ENCODE data around the gene UBE2V1.
"Not testable (repeated sequence)": the region's sequence is repeated elsewhere in the genome, so short reads cannot be mapped to it uniquely, and the experiment has no call there.

Gene UBE2V1

GRCh38 chr20:50141811-50142561 lies 29.0 kb upstream of the UBE2V1 start:
- Histone ChIP-seq H3K4me1 (ENCODE audit: insufficient read depth, insufficient read length) (peaks cover 26% of the 10 kb centered on the region), H3K36me3 (ENCODE audit: insufficient read depth, insufficient read length, low read length) (peaks cover 77% of the 10 kb centered on the region), H3K9me3 (ENCODE audit: insufficient read depth, low read length) (no peaks in the 10 kb centered on the region), H3K27me3 (ENCODE audit: insufficient read depth, insufficient read length) (no peaks in the 10 kb centered on the region), H3K4me3 (ENCODE audit: insufficient read length, low read depth) (no peak overlapping the region), H3K9ac (ENCODE audit: insufficient read length, low read depth) (no peak overlapping the region)
- no peak for DNase-seq (ENCODE audit: low read depth, low spot score)
- no peak for TF ChIP-seq ZNF274 (IDR thresholded peaks at IDR 0.05; ENCODE audit: low read depth, low read length)
- TF ChIP-seq SUZ12 (IDR thresholded peaks at IDR 0.05; ENCODE audit: extremely low read depth, insufficient read depth, insufficient read length): no peak
- TF ChIP-seq YY1 (IDR thresholded peaks at IDR 0.05; ENCODE audit: insufficient read depth, insufficient read length): no peak

DNA sequence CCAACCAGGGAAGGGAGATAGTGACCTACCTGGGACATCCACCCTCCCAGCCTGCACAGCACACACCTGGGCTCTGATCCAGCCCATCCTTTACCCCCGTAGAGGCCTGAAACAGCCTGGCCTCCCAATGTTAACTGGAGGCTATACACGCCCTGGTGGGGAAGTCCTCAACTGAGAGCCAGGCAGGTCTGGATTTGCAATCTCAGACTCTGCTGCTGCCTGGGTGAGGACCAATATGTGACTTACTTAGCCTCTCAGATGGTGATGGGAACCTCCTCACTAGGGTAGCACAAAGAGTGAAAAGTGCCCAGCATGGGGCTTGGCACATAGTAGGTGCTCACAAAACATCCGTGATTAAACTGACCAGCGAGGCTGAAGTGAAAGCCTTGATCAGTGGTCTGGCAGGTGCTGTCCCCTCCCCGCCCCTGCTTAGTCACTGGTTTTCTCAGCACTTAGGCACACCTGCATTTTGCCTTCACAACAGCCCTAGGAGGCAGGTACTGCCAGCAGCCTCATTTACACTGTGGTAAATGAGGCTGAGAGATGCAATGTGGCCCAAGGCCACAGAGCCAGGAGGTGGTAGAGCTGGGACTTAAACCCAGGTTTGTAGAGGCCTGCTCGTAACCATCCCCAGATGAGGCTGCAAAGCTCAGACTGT lies 28.2 kb upstream of the UBE2V1 start:
- no peaks in the 10 kb centered on the region for H3K9me3 ChIP-seq (ENCODE audit: insufficient read depth, low read length)
- H3K27me3 ChIP-seq (ENCODE audit: insufficient read depth, insufficient read length): no peaks in the 10 kb centered on the region
- H3K9ac ChIP-seq (ENCODE audit: insufficient read length, low read depth): no peak overlapping the region
- peaks cover 24% of the 10 kb centered on the region for H3K4me1 ChIP-seq (ENCODE audit: insufficient read depth, insufficient read length)
- peaks cover 75% of the 10 kb centered on the region for H3K36me3 ChIP-seq (ENCODE audit: insufficient read depth, insufficient read length, low read length)
- no peak overlapping the region for H3K4me3 ChIP-seq (ENCODE audit: insufficient read length, low read depth)
- no peak for DNase-seq (ENCODE audit: low read depth, low spot score)
- TF ChIP-seq ZNF274 (IDR thresholded peaks at IDR 0.05; ENCODE audit: low read depth, low read length) (no peak), YY1 (IDR thresholded peaks at IDR 0.05; ENCODE audit: insufficient read depth, insufficient read length) (no peak), SUZ12 (IDR thresholded peaks at IDR 0.05; ENCODE audit: extremely low read depth, insufficient read depth, insufficient read length) (no peak)

DNA sequence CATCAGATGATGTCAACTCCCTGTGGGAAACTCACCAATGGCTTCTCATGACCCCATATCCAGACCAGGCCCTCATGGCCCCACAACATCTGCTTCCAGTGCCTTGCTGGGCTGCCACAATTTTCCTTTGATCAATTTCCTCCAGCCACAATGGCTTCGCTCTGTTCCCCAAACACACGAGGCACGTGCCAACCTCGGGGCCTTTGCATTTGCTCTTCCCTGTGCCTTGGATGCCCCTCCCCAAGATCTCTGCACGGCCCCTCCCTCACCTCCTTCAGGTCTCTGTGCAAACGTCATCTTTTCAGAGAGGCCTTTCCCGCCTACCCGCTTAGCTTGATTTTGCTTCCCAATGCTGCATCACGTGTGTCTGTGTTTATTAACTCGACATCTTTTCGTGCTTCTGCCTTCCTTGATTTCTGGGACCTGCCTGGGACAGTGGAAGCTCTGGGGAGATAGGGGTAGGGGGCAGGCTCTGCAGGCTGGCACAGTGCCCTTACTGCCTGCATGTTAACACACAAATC lies 27.4 kb upstream of the UBE2V1 start:
- Histone ChIP-seq H3K36me3 (ENCODE audit: insufficient read depth, insufficient read length, low read length) (peaks cover 76% of the 10 kb centered on the region), H3K27me3 (ENCODE audit: insufficient read depth, insufficient read length) (no peaks in the 10 kb centered on the region), H3K4me1 (ENCODE audit: insufficient read depth, insufficient read length) (peaks cover 24% of the 10 kb centered on the region), H3K9ac (ENCODE audit: insufficient read length, low read depth) (no peak overlapping the region), H3K9me3 (ENCODE audit: insufficient read depth, low read length) (no peaks in the 10 kb centered on the region), H3K4me3 (ENCODE audit: insufficient read length, low read depth) (no peak overlapping the region)
- TF ChIP-seq ZNF274 (IDR thresholded peaks at IDR 0.05; ENCODE audit: low read depth, low read length) (no peak), SUZ12 (IDR thresholded peaks at IDR 0.05; ENCODE audit: extremely low read depth, insufficient read depth, insufficient read length) (no peak), YY1 (IDR thresholded peaks at IDR 0.05; ENCODE audit: insufficient read depth, insufficient read length) (no peak)
- no peak for DNase-seq (ENCODE audit: low read depth, low spot score)

- H3K4me3 ChIP-seq (ENCODE audit: insufficient read length, low read depth): no peak overlapping the region
- H3K36me3 ChIP-seq (ENCODE audit: insufficient read depth, insufficient read length, low read length): peaks cover 83% of the 10 kb centered on the region
- H3K4me1 ChIP-seq (ENCODE audit: insufficient read depth, insufficient read length): peaks cover 24% of the 10 kb centered on the region
- TF ChIP-seq ZNF274 (IDR thresholded peaks at IDR 0.05; ENCODE audit: low read depth, low read length): no peak
- TF ChIP-seq SUZ12 (IDR thresholded peaks at IDR 0.05; ENCODE audit: extremely low read depth, insufficient read depth, insufficient read length): no peak
- no peak for TF ChIP-seq YY1 (IDR thresholded peaks at IDR 0.05; ENCODE audit: insufficient read depth, insufficient read length)
- no peak for DNase-seq (ENCODE audit: low read depth, low spot score)
- H3K27me3 ChIP-seq (ENCODE audit: insufficient read depth, insufficient read length): no peaks in the 10 kb centered on the region
- peak overlapping the region; percentile 14 for H3K9ac ChIP-seq (ENCODE audit: insufficient read length, low read depth)
- H3K9me3 ChIP-seq (ENCODE audit: insufficient read depth, low read length): no peaks in the 10 kb centered on the region
These were observed 25.8 kb upstream of the UBE2V1 start for GRCh38 chr20:50138479-50139393.

DNA sequence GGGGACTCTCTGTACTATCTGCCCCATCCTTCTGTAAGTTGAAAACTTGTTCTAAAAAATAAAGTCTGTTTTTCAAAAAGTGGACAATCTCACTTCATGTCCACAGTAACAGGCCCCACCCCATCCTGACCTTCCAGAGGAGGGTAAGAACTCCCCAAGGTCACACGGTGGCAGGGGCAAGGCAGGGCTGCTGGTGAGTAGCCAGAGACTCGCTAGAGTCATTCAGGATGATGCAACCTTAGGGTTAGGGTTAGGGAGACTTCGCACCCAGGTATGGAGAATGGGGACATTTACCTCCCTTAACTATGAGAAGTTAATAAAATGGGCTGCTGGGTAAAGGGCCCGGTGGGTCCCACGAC lies 25.1 kb upstream of the UBE2V1 start:
- TF ChIP-seq YY1 (IDR thresholded peaks at IDR 0.05; ENCODE audit: insufficient read depth, insufficient read length) (no peak), SUZ12 (IDR thresholded peaks at IDR 0.05; ENCODE audit: extremely low read depth, insufficient read depth, insufficient read length) (no peak), ZNF274 (IDR thresholded peaks at IDR 0.05; ENCODE audit: low read depth, low read length) (no peak)
- Histone ChIP-seq H3K9ac (ENCODE audit: insufficient read length, low read depth) (no peak overlapping the region), H3K36me3 (ENCODE audit: insufficient read depth, insufficient read length, low read length) (peaks cover 85% of the 10 kb centered on the region), H3K9me3 (ENCODE audit: insufficient read depth, low read length) (no peaks in the 10 kb centered on the region), H3K4me3 (ENCODE audit: insufficient read length, low read depth) (no peak overlapping the region), H3K4me1 (ENCODE audit: insufficient read depth, insufficient read length) (peaks cover 24% of the 10 kb centered on the region), H3K27me3 (ENCODE audit: insufficient read depth, insufficient read length) (no peaks in the 10 kb centered on the region)
- no peak for DNase-seq (ENCODE audit: low read depth, low spot score)

DNA sequence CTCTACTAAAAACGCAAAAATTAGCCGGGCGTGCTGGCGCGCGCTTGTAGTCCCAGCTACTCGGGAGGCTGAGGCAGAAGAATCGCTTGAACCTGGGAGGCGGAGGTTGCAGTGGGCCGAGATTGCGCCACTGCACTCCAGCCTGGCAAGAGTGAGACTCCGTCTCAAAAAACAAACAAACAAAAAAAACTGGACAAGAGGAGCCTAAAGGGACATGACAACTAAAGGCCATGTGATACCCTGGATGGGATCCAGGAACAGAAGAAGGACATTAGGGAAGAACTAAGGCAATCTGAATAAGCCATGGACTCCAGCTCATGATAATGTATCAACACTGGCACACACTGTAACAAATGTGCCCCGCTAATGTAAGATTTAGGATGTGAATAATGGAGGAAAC lies 24.8 kb upstream of the UBE2V1 start:
- H3K4me1 ChIP-seq (ENCODE audit: insufficient read depth, insufficient read length): peaks cover 20% of the 10 kb centered on the region
- peaks cover 85% of the 10 kb centered on the region for H3K36me3 ChIP-seq (ENCODE audit: insufficient read depth, insufficient read length, low read length)
- not testable (repeated sequence) for H3K9me3 ChIP-seq (ENCODE audit: insufficient read depth, low read length); H3K4me3 ChIP-seq (ENCODE audit: insufficient read length, low read depth); H3K27me3 ChIP-seq (ENCODE audit: insufficient read depth, insufficient read length); DNase-seq (ENCODE audit: low read depth, low spot score); H3K9ac ChIP-seq (ENCODE audit: insufficient read length, low read depth)

Data from NT2/D1 (cell line).